Breast epithelium (tissue), 3 donors: Measurements from ENCODE around the gene CDK14.

ENCODE experiments used
- POLR2A ChIP-seq: fragments of 450-650 bp; IDR thresholded peaks from one replicate; pipeline ENCODE4 v1.6.1; 2016; ENCODE audit warnings: antibody characterized with exemption, mild to moderate bottlenecking, moderate library complexity
- POLR2AphosphoS5 ChIP-seq, 3 donors: sonication (generic); formaldehyde crosslinking; IDR thresholded peaks; one replicate each; pipeline ENCODE4 v1.6.1; 2017; ENCODE audit warnings: antibody characterized with exemption in 3 of 3
- TF ChIP-seq, protein P1 (sequence below), 3 donors: fragments of 450-650 bp; IDR thresholded peaks; one replicate each; pipeline ENCODE4 v1.5.1; 2016 to 2017; ENCODE audit warnings: antibody characterized with exemption in 3 of 3, mild to moderate bottlenecking in 3 of 3, moderate library complexity in 3 of 3

DNA sequence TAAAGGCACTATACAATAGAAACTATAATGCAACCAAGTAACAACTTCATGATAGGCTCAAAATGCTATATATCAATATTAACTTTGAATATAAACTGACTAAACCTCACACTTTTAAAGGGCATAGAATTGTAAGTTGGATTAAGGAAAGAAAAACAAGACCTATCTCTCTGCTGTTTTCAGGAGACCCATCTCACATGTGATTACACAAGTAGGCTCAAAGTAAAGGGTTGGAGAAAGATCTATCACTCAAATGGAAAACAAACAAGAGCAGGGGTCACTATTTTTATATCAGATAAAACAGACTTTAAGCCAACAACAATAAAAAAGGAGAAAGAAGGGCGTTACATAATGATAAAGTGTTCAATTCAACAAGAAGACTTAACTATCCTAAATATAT is 155.5 kb downstream of the CDK14 start:
- TF ChIP-seq, protein P1, sequence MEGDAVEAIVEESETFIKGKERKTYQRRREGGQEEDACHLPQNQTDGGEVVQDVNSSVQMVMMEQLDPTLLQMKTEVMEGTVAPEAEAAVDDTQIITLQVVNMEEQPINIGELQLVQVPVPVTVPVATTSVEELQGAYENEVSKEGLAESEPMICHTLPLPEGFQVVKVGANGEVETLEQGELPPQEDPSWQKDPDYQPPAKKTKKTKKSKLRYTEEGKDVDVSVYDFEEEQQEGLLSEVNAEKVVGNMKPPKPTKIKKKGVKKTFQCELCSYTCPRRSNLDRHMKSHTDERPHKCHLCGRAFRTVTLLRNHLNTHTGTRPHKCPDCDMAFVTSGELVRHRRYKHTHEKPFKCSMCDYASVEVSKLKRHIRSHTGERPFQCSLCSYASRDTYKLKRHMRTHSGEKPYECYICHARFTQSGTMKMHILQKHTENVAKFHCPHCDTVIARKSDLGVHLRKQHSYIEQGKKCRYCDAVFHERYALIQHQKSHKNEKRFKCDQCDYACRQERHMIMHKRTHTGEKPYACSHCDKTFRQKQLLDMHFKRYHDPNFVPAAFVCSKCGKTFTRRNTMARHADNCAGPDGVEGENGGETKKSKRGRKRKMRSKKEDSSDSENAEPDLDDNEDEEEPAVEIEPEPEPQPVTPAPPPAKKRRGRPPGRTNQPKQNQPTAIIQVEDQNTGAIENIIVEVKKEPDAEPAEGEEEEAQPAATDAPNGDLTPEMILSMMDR (IDR thresholded peaks at IDR 0.05), result no peak
- no peak for TF ChIP-seq POLR2A
- TF ChIP-seq POLR2AphosphoS5 (IDR thresholded peaks at IDR 0.05), result no peak
